Erythroblast (primary cell): Measurements from ENCODE around the gene CRYGN.

Experiments
- GATA1 ChIP-seq: IDR thresholded peaks from 2 replicates; pipeline ENCODE4 v1.6.1; 2011; ENCODE audit warnings: low read depth, mild to moderate bottlenecking, control low read depth, low read length, moderate library complexity
- POLR2A ChIP-seq: IDR thresholded peaks from 2 replicates; pipeline ENCODE4 v1.6.1; 2011; ENCODE audit warnings: mild to moderate bottlenecking, low read length

- no peak for TF ChIP-seq POLR2A
- no peak for TF ChIP-seq GATA1
Measured at GRCh38 chr7:151454305-151454704, 14.4 kb upstream of the CRYGN start.
